NCI-H1105 treated with DMSO at 0.1 percent for 48 hours (cell line): ENCODE data around the gene GAK.

Source experiments
- DNase-seq: peaks from one replicate; lab custom pipeline; 2025; lab: John Stamatoyannopoulos, UW

GAK gene

DNA sequence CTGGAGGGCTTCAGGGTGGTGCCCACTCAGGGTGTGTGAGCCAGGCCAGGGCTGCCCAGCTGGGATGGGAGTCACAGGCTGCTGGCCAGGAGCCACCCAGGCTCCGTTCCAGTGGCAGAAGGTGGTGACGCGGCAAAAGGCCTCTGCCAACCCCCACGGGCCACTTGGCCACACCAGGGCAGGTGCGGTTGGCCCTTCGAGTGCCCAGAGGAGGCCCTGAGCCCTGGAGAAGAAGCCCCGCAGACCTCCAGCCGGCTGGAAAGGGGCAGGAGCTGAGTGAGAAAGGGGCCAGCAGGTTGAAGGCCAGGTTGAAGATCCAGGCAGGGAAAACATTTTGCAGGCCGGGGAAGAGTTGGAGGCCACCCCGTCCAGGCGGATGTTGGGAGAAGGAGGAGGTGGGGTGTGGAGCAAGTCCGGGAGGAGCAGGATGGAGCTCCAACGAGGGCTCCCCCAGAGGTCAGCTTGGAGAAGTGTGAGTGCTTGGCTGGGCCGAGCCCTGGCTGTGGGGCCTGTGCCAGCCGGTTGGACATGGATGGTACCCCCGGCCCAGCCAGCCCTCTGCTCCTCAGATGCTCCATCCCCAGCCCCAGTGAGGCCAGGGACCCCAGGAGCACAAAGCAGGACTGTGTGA, 103.4 kb downstream of the GAK start:
- DNase-seq, result no peak

- no peak for DNase-seq
Measured at GRCh38 chr4:827209-828081, 104.7 kb downstream of the GAK start.

- DNase-seq, result no peak
Measured at GRCh38 chr4:826508-827208, 105.5 kb downstream of the GAK start.

GRCh38 chr4:825971-826330, 106.2 kb downstream of the GAK start, which contains the start of gene CPLX1:
Gene CPLX1 (minus strand): TSS chr4:826129. CDS start chr4:824522, 1,607 bp downstream.
- DNase-seq, result no peak

DNA sequence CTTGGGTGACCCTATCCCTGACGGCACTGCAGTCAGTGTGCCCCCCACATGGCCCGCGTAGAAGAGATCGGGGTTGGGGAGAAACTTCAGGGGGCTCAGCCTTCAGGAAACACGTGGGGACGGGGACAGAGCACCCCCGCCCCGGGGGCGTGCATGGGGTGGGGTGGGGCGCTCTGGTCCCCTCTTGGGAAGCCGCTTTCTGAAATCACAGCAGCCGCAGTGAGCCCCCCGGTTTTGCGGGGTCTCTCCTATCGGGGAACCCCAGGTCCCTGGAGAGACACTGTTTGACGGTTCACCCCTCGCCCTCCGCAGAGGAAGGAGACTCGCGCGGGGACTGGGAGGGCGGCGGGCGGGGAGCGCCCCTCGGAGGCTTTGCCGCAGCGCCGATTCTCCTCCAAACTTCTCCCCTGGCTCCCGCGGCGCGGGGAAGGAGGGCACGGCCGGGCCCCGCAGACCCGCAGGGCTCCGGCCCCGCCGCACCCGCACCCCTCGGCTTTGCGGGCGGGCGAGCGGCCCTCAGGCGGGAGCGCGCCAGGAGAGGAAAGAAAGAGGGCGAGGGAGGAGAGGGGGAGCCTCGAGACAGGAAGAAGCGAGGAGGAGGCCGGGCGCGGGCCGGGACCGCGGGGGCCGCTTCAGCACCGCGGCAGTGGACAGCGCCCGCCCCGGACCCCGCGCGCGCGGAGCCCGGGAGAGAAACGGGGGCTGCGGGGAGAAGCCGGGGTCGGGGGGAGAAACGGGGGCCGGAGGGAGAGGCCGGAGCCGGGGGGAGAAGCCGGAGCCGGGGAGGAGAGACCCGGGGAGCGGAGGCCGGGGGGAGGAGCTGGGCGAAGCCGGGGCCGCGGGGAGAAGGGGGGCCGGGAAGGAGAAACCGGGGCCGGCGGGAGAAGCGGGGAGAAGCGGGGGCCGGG, 106.8 kb downstream of the GAK start:
- DNase-seq, result no peak

GRCh38 chr4:824461-825062, 107.6 kb downstream of the GAK start:
- no peak for DNase-seq

- DNase-seq, result no peak
Measured at GRCh38 chr4:823761-824460, 108.2 kb downstream of the GAK start.

GRCh38 chr4:823176-823760, 108.8 kb downstream of the GAK start:
- no peak for DNase-seq

GRCh38 chr4:822361-823175, 109.5 kb downstream of the GAK start:
- no peak for DNase-seq

DNA sequence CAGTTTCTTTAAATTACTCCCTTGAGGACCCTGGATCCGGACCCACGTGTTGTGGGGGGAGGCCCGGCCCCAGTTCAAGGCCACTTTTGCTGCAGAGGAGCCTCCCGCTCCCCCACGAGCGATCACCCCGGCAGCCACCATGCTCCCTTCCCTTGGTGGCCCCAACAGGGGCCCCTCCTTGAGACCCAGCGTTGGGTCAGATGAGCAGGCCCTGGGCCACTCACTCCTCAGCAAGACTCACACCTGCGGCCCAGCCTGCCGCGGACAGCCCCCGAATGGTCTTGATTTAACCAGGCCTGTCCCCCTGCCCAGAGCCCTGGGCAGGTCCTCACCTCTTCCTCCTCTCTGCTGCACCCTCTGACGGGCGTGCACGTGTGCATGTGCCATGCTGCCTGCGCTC, 110.5 kb downstream of the GAK start:
- no peak for DNase-seq

DNA sequence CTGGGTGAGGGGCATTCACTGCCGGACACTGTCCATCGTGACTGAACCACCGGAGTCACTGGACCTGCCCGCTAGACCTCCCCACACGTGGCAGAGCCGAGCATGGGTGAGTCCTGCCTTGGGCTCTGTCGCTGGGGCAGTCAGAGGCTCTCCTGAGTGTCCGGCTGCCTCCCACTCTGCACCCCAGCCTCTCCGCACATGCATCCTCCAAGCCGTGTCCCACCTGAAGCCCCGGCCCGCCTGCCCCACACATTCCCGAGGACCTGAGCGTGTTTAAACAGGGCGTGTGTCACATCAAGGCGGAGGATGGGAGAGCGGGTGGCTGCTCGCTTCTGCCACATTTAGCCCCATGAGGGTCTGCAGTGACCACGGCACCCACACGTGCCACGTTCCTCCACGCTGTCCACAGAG, 110.9 kb downstream of the GAK start:
- DNase-seq, result no peak

GRCh38 chr4:820230-821172, 111.6 kb downstream of the GAK start:
- no peak for DNase-seq

- no peak for DNase-seq
Measured at GRCh38 chr4:819401-820229, 112.5 kb downstream of the GAK start.

GRCh38 chr4:818106-818921, 113.8 kb downstream of the GAK start:
- no peak for DNase-seq

- no peak for DNase-seq
Measured at GRCh38 chr4:815464-816146, 116.5 kb downstream of the GAK start.

- DNase-seq, result no peak
Measured at GRCh38 chr4:814312-814850, 117.7 kb downstream of the GAK start.
